SK-N-SH (cell line): ENCODE results near the gene C3orf22.

Experiments used
- GABPA ChIP-seq: IDR thresholded peaks from 2 replicates; pipeline ENCODE4 v1.4.0; 2012; ENCODE audit warnings: low read depth, mild to moderate bottlenecking
- POLR2AphosphoS5 ChIP-seq: IDR thresholded peaks from 2 replicates; pipeline ENCODE4 v1.6.1; 2012; ENCODE audit warnings: low read depth, low read length
- RAD21 ChIP-seq: IDR thresholded peaks from 2 replicates; pipeline ENCODE4 v1.6.1; 2012; ENCODE audit warnings: mild to moderate bottlenecking, low read length
- TF ChIP-seq, protein P1 (sequence below): IDR thresholded peaks from 2 replicates; pipeline ENCODE4 v1.4.0; 2012; ENCODE audit warnings: low read depth
- TF ChIP-seq, protein P2 (sequence below): fragments of 150-350 bp; IDR thresholded peaks from 2 replicates; pipeline ENCODE4 v1.6.1; 2017; ENCODE audit warnings: antibody characterized with exemption, low read length, low read depth, borderline replicate concordance
- TF ChIP-seq, protein P3 (sequence below): fragments of 200-600 bp; sonication (generic); IDR thresholded peaks from 2 replicates; pipeline ENCODE4 v1.6.1; 2017; ENCODE audit warnings: antibody characterized with exemption, mild to moderate bottlenecking, moderate library complexity

DNA sequence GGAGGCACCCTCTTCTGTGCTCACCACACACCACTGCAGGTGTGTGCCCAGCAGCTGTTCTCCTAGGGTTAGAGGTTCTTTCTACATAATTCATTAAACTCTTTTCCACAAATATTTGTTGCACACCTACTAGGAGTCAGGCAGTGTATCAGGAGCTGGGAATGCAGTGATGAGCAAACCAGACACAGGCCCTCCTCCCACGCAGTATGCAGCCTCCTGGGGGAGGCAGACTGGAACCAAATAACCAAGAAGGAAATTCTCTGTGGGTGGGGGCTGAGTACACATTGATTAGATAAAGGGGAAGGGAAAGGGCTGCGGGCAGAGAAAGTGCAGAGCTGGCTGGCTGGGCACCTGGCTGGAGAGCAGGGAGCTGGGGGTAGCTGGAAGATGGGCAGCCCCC lies 18.5 kb upstream of the C3orf22 start:
- TF ChIP-seq, protein P1, sequence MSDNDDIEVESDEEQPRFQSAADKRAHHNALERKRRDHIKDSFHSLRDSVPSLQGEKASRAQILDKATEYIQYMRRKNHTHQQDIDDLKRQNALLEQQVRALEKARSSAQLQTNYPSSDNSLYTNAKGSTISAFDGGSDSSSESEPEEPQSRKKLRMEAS, result no peak
- TF ChIP-seq RAD21 (no peak), POLR2AphosphoS5 (no peak), GABPA (no peak)
- TF ChIP-seq, protein P2, sequence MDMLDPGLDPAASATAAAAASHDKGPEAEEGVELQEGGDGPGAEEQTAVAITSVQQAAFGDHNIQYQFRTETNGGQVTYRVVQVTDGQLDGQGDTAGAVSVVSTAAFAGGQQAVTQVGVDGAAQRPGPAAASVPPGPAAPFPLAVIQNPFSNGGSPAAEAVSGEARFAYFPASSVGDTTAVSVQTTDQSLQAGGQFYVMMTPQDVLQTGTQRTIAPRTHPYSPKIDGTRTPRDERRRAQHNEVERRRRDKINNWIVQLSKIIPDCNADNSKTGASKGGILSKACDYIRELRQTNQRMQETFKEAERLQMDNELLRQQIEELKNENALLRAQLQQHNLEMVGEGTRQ, result no peak
- TF ChIP-seq, protein P3, sequence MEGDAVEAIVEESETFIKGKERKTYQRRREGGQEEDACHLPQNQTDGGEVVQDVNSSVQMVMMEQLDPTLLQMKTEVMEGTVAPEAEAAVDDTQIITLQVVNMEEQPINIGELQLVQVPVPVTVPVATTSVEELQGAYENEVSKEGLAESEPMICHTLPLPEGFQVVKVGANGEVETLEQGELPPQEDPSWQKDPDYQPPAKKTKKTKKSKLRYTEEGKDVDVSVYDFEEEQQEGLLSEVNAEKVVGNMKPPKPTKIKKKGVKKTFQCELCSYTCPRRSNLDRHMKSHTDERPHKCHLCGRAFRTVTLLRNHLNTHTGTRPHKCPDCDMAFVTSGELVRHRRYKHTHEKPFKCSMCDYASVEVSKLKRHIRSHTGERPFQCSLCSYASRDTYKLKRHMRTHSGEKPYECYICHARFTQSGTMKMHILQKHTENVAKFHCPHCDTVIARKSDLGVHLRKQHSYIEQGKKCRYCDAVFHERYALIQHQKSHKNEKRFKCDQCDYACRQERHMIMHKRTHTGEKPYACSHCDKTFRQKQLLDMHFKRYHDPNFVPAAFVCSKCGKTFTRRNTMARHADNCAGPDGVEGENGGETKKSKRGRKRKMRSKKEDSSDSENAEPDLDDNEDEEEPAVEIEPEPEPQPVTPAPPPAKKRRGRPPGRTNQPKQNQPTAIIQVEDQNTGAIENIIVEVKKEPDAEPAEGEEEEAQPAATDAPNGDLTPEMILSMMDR, result no peak
